HFF-Myc (cell line): ENCODE measurements around the gene CD8A.
A peak's percentile ranks its signal among the peaks of the same experiment; 100 is the strongest.

Source experiments
- DNase-seq: peaks from one replicate; pipeline ENCODE4 v3.0.0-alpha.2; 2011; ENCODE audit warnings: low read depth; ENCODE audit errors: extremely low read depth
- H3K4me3 ChIP-seq: replicated peaks from 2 replicates; pipeline ENCODE4 v1.5.1; 2011; ENCODE audit warnings: low read depth, mild to moderate bottlenecking, control low read depth, low read length
- CTCF ChIP-seq: IDR thresholded peaks from 2 replicates; pipeline ENCODE4 v1.5.1; 2012; ENCODE audit warnings: mild to moderate bottlenecking, low read depth, low read length, control low read depth; ENCODE audit errors: missing control alignments

Gene CD8A

DNA sequence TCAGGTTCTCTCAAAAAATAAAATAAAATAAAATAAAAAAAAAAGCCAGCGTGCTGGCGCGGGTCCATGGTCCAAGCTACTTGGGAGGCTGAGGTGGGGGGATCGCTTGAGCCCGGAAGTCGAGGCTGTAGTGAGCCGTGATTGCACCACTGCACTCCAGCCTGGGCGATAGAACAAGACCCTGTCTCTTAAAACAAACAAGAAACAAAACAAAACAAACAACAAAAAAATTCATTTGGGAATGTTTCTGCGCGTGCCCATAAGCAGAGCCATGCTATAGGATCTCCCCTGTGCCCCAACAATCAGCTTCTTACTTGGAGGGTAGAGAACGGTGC is 16.4 kb upstream of the CD8A start:
- DNase-seq, result no peak
- no peak for TF ChIP-seq CTCF
- H3K4me3 ChIP-seq, result peak overlapping the region; percentile 41

DNA sequence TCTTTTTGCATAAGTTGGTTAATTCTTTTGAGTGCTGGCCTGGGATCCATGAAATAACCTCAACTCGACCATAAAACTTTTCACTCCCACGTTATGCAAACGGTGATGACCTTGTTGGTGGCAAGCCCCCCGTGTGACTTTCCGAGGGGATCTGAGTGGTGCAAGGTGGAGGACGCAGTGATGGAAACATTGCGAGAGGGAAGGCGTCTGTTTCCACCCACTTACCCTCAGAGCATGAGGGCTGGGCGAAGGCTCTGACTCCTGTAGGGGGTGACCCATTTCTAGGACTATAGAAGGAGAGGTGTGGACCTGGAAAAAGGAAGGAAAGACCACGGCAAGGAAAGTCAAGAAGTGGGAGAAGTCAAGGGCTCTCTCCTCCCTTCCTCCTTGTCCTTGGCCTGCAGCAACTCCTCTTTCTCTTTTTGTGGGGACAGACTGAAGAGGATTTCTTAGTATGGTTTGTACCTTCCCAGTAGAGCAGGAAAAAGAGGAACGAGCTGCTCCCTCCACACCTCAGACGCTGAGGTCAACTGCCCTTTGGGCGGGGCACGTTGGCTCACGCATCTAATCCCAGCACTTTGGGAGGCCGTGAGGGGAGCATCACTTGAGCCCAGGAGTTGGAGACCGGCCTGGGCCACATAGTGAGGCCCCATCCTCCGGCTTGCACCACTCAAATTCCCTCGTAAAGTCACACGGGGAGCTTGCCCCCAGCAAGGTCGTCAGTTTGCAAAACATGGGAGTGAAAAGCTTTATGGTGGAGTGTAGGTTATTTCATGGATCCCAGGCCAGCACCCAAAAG is 15.5 kb upstream of the CD8A start:
- no peak overlapping the region for H3K4me3 ChIP-seq
- DNase-seq, result no peak
- no peak for TF ChIP-seq CTCF

- DNase-seq, result no peak
- no peak for TF ChIP-seq CTCF
- H3K4me3 ChIP-seq, result no peak overlapping the region
These were observed 10.3 kb upstream of the CD8A start for GRCh38 chr2:86800856-86801567.

DNA sequence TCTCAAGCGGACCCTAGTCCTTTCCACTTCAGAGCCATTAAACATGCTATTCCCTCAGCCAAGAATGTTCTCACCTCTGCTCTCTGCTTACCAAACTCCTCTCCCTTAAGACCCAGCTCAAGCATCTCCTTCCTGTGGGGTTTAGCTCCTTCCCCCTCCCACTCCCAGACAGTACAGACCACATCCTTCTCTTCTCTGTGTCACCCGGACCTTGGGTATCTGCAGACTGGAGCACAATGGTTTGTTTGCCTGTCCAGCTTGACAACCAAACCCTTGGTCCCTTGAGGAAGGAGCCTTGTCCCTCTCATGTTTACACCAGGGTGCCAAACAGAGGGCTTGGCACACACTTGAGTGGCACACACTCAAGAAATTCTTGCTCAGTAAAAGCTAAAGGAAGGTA is 4.1 kb upstream of the CD8A start:
- DNase-seq, result no peak
- H3K4me3 ChIP-seq, result no peak overlapping the region
- no peak for TF ChIP-seq CTCF

- TF ChIP-seq CTCF, result no peak
- DNase-seq, result no peak
- no peak overlapping the region for H3K4me3 ChIP-seq
These were observed 3.0 kb upstream of the CD8A start for GRCh38 chr2:86793752-86794151.

GRCh38 chr2:86791573-86791972 is 860 bp upstream of the CD8A start:
- H3K4me3 ChIP-seq, result no peak overlapping the region
- TF ChIP-seq CTCF, result no peak
- DNase-seq, result no peak
